Measurements from ENCODE around the gene APOBEC3B. TPM values are rescaled to one million over a fixed set of nuclear protein-coding genes. Genes with fewer than 3 reads are reported as not detected.

Gene APOBEC3B
- total RNA-seq, 1 donor from 2014 or later = 2.4 TPM

DNA sequence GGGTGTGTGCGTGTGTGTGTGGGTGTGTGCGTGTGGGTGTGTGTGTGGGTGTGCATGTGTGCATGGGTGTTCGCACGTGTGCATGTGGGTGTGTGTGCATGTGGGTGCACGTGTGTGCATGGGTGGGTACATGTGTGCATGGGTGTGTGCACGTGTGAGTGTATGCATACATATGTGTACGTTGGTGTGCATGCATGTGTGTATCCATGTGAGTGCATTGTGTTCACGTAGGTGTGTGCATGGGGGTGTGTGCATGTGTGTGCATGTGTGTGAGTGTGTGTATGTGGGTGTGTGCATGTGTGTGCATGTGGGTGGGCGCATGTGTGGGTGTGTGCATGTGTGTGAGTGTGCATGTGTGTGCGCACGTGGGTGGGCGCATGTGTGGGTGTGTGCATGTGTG lies 44.6 kb upstream of the APOBEC3B start:
- Mint-ChIP-seq H3K4me1 (ENCODE audit: low read depth) (no peaks in the 10 kb centered on the region), H3K36me3 (ENCODE audit: low read depth) (no peaks in the 10 kb centered on the region), H3K9me3 (ENCODE audit: low read depth) (no peaks in the 10 kb centered on the region), H3K27me3 (ENCODE audit: low read depth) (peaks cover 63% of the 10 kb centered on the region), H3K27ac (ENCODE audit: unreplicated experiment) (no peak overlapping the region), H3K4me3 (ENCODE audit: unreplicated experiment) (no peak overlapping the region)
- TF ChIP-seq, protein P1, sequence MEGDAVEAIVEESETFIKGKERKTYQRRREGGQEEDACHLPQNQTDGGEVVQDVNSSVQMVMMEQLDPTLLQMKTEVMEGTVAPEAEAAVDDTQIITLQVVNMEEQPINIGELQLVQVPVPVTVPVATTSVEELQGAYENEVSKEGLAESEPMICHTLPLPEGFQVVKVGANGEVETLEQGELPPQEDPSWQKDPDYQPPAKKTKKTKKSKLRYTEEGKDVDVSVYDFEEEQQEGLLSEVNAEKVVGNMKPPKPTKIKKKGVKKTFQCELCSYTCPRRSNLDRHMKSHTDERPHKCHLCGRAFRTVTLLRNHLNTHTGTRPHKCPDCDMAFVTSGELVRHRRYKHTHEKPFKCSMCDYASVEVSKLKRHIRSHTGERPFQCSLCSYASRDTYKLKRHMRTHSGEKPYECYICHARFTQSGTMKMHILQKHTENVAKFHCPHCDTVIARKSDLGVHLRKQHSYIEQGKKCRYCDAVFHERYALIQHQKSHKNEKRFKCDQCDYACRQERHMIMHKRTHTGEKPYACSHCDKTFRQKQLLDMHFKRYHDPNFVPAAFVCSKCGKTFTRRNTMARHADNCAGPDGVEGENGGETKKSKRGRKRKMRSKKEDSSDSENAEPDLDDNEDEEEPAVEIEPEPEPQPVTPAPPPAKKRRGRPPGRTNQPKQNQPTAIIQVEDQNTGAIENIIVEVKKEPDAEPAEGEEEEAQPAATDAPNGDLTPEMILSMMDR (IDR thresholded peaks at IDR 0.05) = no peak
- no peak for DNase-seq (ENCODE audit: low spot score)

DNA sequence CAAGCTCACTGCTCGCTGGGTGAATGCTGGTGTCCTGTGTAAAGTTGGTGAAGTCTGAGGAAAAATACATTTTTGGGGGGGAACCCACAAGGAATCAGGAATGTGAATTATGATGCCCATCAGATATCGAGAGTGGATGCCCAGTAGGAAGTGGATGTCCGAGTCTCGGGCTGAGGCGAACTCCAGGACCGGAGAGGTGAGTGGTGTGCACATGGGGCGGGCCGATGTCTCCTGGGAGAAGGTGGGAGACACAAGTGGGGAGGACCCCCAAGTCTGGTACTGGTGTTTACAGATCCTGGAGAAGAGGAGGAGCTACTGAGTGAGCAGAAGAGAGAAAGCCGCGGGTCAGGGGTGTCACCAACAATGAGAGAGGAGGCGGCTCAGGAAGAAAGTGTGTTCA lies 43.9 kb upstream of the APOBEC3B start:
- TF ChIP-seq, protein P1 (IDR thresholded peaks at IDR 0.05) = no peak
- Mint-ChIP-seq H3K27ac (ENCODE audit: unreplicated experiment) (no peak overlapping the region), H3K27me3 (ENCODE audit: low read depth) (peaks cover 67% of the 10 kb centered on the region), H3K9me3 (ENCODE audit: low read depth) (no peaks in the 10 kb centered on the region), H3K4me1 (ENCODE audit: low read depth) (no peaks in the 10 kb centered on the region), H3K36me3 (ENCODE audit: low read depth) (no peaks in the 10 kb centered on the region), H3K4me3 (ENCODE audit: unreplicated experiment) (no peak overlapping the region)
- no peak for DNase-seq (ENCODE audit: low spot score)

DNA sequence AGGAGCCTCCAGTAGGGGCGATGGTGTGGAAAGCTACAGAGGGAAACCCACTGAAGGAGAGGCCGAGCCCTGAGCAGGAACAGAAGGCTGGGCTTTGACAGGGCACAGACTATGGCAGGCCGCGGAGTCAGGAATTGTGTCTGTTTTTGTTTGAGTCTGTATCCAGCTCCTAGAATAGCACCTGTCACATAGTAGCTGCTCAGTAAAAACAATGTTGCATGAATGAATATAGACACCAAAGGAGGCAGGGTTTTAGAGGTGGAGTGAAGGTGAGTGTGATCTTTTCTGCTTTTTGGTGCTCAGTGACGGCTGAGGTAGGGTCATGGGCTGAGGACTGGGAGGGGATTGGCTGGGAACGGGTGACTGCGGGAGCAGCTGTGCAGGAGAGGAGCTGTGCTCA lies 43.2 kb upstream of the APOBEC3B start:
- Mint-ChIP-seq H3K36me3 (ENCODE audit: low read depth) (no peaks in the 10 kb centered on the region), H3K4me1 (ENCODE audit: low read depth) (no peaks in the 10 kb centered on the region), H3K27ac (ENCODE audit: unreplicated experiment) (no peak overlapping the region), H3K4me3 (ENCODE audit: unreplicated experiment) (no peak overlapping the region), H3K27me3 (ENCODE audit: low read depth) (peaks cover 70% of the 10 kb centered on the region), H3K9me3 (ENCODE audit: low read depth) (no peaks in the 10 kb centered on the region)
- TF ChIP-seq, protein P1 (IDR thresholded peaks at IDR 0.05) = no peak
- no peak for DNase-seq (ENCODE audit: low spot score)

DNA sequence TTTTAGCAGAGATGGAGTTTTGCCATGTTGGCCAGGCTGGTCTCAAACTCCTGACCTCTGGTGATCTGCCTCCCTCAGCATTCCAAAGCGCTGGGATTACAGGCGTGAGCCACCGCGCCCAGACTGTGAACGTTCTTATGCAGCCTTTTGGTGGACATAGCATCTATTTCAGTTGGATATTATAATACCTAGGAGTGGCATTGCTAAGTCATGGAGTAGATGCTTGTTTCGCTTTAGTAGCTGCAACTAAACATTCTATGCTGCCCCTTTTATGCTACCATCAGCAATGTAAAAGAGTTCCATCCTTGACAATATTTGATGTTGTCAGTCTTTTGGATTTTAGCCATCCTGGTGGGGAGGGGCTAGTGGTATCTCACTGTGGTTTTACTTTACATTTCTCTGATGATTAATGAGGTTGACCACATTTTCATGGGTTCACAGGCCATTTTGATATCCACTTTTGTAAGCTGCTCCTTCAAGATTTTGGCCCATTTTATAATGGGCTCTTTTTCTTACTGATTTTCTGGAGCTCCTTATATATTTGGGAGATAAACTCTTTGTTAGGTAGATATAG lies 41.2 kb upstream of the APOBEC3B start:
- Mint-ChIP-seq H3K4me3 (ENCODE audit: unreplicated experiment) (no peak overlapping the region), H3K4me1 (ENCODE audit: low read depth) (no peaks in the 10 kb centered on the region), H3K36me3 (ENCODE audit: low read depth) (no peaks in the 10 kb centered on the region), H3K27ac (ENCODE audit: unreplicated experiment) (no peak overlapping the region), H3K9me3 (ENCODE audit: low read depth) (no peaks in the 10 kb centered on the region), H3K27me3 (ENCODE audit: low read depth) (peaks cover 78% of the 10 kb centered on the region)
- TF ChIP-seq, protein P1 (IDR thresholded peaks at IDR 0.05) = no peak
- DNase-seq (ENCODE audit: low spot score) = no peak

DNA sequence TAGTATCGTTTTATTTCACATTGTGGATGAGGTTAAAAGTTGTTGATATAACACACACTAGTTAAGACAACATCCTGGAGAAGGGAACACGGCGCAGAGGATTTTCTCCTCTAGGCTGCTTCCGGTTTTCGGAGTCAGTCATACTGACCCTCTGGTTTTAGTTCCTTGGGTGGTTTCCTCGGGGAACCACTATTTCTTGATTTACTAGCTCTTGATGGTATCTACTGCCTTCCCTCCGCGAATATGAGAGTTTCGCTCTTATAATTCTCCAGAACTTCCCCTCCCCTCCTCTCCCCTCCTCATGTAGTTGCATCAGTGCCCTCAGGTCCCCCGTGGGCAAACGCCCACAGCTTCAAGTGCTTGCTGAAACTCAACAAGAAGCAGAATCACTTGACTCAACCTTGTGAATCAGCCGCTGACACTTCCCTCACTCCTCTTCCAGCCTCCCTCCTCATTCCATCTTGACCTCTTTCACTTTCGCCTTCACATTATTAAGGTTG lies 40.6 kb upstream of the APOBEC3B start:
- H3K27ac Mint-ChIP-seq (ENCODE audit: unreplicated experiment) = no peak overlapping the region

More for the DNA sequence above, 40.6 kb upstream of the APOBEC3B start:
- TF ChIP-seq, protein P1 (IDR thresholded peaks at IDR 0.05) = no peak
- H3K9me3 Mint-ChIP-seq (ENCODE audit: low read depth) = no peaks in the 10 kb centered on the region
- no peak overlapping the region for H3K4me3 Mint-ChIP-seq (ENCODE audit: unreplicated experiment)
- no peak for DNase-seq (ENCODE audit: low spot score)
- H3K4me1 Mint-ChIP-seq (ENCODE audit: low read depth) = no peaks in the 10 kb centered on the region
- H3K27me3 Mint-ChIP-seq (ENCODE audit: low read depth) = peaks cover 82% of the 10 kb centered on the region
- H3K36me3 Mint-ChIP-seq (ENCODE audit: low read depth) = no peaks in the 10 kb centered on the region

Data from chondrocyte (in vitro differentiated cells).